ENCODE data around the gene SHISA5. TPM values are rescaled to one million over a fixed set of nuclear protein-coding genes. Genes with fewer than 3 reads are reported as not detected.
"Not testable (repeated sequence)": the region's sequence is repeated elsewhere in the genome, so short reads cannot be mapped to it uniquely, and the experiment has no call there.

The SHISA5 gene
- total RNA-seq, 1 donor from 2014 or later = 188 TPM

DNA sequence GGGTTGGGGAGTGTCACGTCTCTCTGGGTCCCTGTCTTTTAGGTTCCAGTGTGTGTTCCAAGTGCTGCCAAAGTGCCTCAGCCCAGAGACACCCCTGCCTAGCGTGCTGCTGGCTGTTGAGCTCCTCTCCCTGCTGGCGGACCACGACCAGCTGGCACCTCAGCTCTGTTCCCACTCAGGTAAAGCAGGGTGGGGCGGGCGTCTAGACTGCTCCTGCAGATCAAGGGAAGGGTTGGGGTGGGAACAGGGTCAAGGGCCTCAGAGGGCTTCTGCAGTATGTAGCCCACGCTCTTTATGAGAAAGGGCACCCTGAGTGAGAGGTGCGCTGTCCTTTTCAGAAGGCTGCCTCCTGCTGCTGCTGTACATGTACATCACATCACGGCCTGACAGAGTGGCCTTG, 40.3 kb downstream of the SHISA5 start:
- TF ChIP-seq CTCF (IDR thresholded peaks at IDR 0.05) = no peak
- Mint-ChIP-seq H3K27me3 (ENCODE audit: low read depth) (no peaks in the 10 kb centered on the region), H3K27ac (ENCODE audit: unreplicated experiment) (no peak overlapping the region), H3K9me3 (ENCODE audit: low read depth) (no peaks in the 10 kb centered on the region), H3K4me1 (ENCODE audit: low read depth) (peaks cover 35% of the 10 kb centered on the region), H3K4me3 (ENCODE audit: unreplicated experiment) (no peak overlapping the region), H3K36me3 (ENCODE audit: low read depth) (peaks cover 20% of the 10 kb centered on the region)
- no peak for DNase-seq (ENCODE audit: low spot score)

- not testable (repeated sequence) for H3K27me3 Mint-ChIP-seq (ENCODE audit: low read depth); H3K27ac Mint-ChIP-seq (ENCODE audit: unreplicated experiment)
These were observed 42.2 kb downstream of the SHISA5 start for GRCh38 chr3:48461767-48462166.

DNA sequence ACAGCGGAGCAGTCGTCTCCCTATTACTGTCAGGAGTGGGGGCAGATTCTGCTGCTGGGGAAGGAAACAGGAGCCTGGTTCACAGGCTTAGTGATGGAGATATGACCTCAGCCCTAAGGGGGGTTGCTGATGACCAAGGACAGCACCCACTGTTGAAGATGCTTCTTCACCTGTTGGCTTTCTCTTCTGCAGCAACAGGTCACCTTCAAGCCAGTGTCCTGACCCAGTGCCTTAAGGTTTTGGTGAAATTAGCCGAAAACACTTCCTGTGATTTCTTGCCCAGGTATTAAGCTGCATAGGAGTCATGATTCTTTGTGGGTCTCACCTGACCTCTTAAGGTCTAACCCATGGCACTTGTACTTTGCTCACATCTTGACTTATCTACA, 43.5 kb downstream of the SHISA5 start:
- no peak for DNase-seq (ENCODE audit: low spot score)
- Mint-ChIP-seq H3K4me1 (ENCODE audit: low read depth) (peaks cover 7% of the 10 kb centered on the region), H3K4me3 (ENCODE audit: unreplicated experiment) (no peak overlapping the region), H3K36me3 (ENCODE audit: low read depth) (peaks cover 19% of the 10 kb centered on the region), H3K9me3 (ENCODE audit: low read depth) (no peaks in the 10 kb centered on the region), H3K27ac (ENCODE audit: unreplicated experiment) (no peak overlapping the region), H3K27me3 (ENCODE audit: low read depth) (no peaks in the 10 kb centered on the region)
- no peak for TF ChIP-seq CTCF (IDR thresholded peaks at IDR 0.05)

More at GRCh38 chr3:48461767-48462166, 42.2 kb downstream of the SHISA5 start:
- Mint-ChIP-seq H3K4me1 (ENCODE audit: low read depth) (peaks cover 20% of the 10 kb centered on the region), H3K36me3 (ENCODE audit: low read depth) (peaks cover 17% of the 10 kb centered on the region)
- H3K9me3 Mint-ChIP-seq (ENCODE audit: low read depth); DNase-seq (ENCODE audit: low spot score); H3K4me3 Mint-ChIP-seq (ENCODE audit: unreplicated experiment): not testable (repeated sequence)

- Mint-ChIP-seq H3K36me3 (ENCODE audit: low read depth) (peaks cover 21% of the 10 kb centered on the region), H3K27me3 (ENCODE audit: low read depth) (no peaks in the 10 kb centered on the region), H3K27ac (ENCODE audit: unreplicated experiment) (no peak overlapping the region), H3K9me3 (ENCODE audit: low read depth) (no peaks in the 10 kb centered on the region), H3K4me3 (ENCODE audit: unreplicated experiment) (no peak overlapping the region), H3K4me1 (ENCODE audit: low read depth) (peaks cover 2% of the 10 kb centered on the region)
- no peak for TF ChIP-seq CTCF (IDR thresholded peaks at IDR 0.05)
- no peak for DNase-seq (ENCODE audit: low spot score)
These were observed 44.0 kb downstream of the SHISA5 start for GRCh38 chr3:48459773-48460516.

DNA sequence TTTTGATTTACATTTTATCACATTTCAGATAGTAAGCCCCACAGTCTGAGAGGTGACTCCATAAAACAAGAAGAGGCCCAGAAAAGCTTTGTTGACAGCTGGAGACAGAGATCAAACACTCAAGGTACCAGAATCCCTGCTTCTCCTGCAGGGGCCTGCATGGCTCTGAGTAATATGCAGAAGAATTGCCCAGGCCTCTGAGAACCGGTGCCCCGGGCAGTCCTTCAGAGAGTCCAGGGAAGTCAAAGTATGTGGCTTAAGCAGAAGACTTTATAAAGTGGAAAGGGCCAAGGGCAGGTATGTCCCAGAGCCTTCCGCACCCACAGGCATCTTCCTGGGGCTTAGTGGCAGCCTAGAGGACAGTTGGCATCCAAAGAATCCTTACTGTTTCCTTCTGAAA, 44.6 kb downstream of the SHISA5 start:
- Mint-ChIP-seq H3K4me3 (ENCODE audit: unreplicated experiment) (no peak overlapping the region), H3K27ac (ENCODE audit: unreplicated experiment) (no peak overlapping the region), H3K9me3 (ENCODE audit: low read depth) (no peaks in the 10 kb centered on the region), H3K36me3 (ENCODE audit: low read depth) (peaks cover 22% of the 10 kb centered on the region), H3K27me3 (ENCODE audit: low read depth) (no peaks in the 10 kb centered on the region), H3K4me1 (ENCODE audit: low read depth) (no peaks in the 10 kb centered on the region)
- TF ChIP-seq CTCF (IDR thresholded peaks at IDR 0.05) = no peak
- DNase-seq (ENCODE audit: low spot score) = no peak

- H3K27me3 Mint-ChIP-seq (ENCODE audit: low read depth) = no peaks in the 10 kb centered on the region
- no peak overlapping the region for H3K27ac Mint-ChIP-seq (ENCODE audit: unreplicated experiment)
- TF ChIP-seq CTCF (IDR thresholded peaks at IDR 0.05) = no peak
- DNase-seq (ENCODE audit: low spot score) = no peak
- H3K36me3 Mint-ChIP-seq (ENCODE audit: low read depth) = peaks cover 30% of the 10 kb centered on the region
- no peaks in the 10 kb centered on the region for H3K9me3 Mint-ChIP-seq (ENCODE audit: low read depth)
- H3K4me1 Mint-ChIP-seq (ENCODE audit: low read depth) = no peaks in the 10 kb centered on the region
- no peak overlapping the region for H3K4me3 Mint-ChIP-seq (ENCODE audit: unreplicated experiment)
These were observed 47.5 kb downstream of the SHISA5 start for GRCh38 chr3:48456456-48456855.

Measured in chondrocyte (in vitro differentiated cells).